GM19328 (cell line): Measurements from ENCODE around the gene ZNF611.
"Not testable (repeated sequence)": the region's sequence is repeated elsewhere in the genome, so short reads cannot be mapped to it uniquely, and the experiment has no call there.

Source experiments
- ATAC-seq: cut with Tn5 transposase; IDR thresholded peaks from one replicate; pipeline ENCODE4 v1.9.1; 2021; ENCODE audit warnings: mild to moderate bottlenecking, moderate library complexity; ENCODE audit not compliant: unreplicated experiment

Gene ZNF611

DNA sequence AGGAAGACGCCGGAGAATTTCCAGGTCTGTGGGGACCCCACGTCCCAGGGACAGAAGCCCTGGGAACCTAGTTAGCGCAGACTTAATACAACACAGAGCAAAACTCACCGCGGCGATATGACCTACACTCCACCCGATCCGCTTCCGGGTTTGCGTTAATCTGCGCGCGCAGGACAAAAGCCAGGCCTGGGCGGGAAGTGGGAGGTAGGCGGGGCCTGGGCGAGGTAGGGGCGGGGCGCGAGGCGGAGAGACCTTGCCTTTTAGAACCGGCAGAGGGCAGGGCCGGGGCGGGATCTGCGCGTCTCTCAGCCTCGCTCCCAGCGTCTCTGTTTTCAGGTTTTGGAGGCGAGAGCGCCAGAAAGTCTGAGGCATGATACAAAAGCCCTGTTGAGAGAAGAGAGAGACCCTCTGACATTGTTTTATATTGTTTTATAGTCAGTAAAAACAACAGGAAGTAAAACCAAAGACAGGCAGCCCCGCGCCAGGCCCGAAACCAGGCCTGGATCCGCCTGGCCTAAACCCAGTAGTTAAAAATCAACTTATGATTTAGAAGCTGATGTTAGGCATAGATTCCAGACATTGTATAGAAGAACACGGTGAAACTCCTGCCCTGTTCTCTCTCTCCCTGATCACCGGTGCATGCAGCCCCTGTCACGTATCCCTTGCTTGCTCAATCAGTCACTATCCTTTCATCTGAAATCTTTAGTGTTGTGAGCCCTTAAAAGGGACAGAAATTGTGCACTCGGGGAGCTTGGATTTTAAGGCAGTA is at the start of gene ZNF611:
ZNF611 (minus strand) TSS at position 152 of the 769 bp plus-strand sequence. CDS start 19,150 bp downstream, outside the sequence.
- ATAC-seq, result peak; percentile 80

DNA sequence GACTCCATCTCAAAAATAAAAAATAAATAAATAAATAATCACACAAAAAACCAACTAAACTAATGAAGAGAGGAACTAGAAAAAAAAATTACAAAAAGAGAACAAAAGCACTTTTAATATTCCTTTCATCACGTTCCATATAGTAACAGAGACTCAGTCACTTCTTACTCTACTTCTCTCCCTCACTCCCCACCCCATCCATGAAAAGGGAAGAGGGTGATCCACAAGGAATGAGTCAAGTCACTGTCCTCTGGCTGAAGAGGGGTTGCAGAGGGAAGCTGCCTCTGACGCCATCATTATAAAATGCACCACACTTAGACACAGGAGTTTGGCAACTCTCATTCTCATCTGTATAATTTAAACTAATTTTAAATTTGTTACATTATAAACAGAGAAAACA is 48.0 kb upstream of the ZNF611 start:
- ATAC-seq, result not testable (repeated sequence)

DNA sequence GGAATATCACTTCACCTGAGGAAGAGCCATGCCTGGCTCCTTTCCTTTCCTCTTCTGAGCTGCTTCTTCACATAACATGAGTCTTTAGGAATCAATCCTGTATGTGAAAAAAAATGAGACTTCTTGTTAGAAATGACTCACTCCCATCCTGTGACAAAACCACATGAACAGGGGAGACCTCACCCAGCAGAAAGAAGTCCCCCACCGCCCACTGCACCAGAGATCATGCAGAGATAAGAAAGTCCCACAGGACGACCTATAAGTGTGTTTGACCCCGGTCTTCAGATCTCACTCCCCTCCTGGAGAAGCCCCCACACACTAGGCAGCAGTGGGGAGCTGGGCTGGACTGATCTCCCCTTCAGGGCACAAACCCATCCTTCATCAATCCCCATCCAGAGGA is 44.0 kb upstream of the ZNF611 start:
- ATAC-seq, result no peak

DNA sequence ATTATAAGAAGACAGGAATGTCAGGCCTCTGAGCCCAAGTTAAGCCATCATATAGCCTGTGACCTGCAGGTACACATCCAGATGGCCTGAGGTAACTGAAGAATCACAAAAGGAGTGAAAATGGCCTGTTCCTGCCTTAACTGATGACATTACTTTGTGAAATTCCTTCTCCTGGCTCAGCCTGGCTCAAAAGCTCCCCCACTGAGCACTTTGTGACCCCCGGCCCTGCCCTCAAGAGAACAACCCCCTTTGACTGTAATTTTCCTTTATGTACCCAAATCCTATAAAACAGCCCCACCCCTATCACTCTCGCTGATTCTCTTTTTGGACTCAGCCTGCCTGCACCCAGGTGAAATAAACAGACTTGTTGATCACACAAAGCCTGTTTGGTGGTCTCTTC is 21.6 kb upstream of the ZNF611 start:
- not testable (repeated sequence) for ATAC-seq

DNA sequence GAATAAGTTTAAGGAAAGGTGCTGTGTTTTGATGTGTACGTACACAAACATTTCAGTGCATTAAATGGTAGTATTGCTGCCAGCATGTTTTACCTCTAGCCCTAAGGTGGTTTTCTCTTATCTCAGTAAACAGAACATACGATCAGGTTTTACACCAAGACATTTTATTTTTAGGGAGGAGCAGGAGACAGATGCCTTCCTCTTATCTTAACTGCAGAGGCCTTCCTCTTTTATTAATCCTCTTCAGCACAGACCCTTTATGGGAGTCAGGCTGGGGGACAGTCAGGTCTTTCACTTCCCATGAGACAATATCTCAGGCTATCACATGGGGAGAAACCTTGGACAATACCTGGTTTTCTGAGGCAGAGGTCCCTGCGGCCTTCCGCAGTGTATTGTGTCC is 14.9 kb upstream of the ZNF611 start:
- no peak for ATAC-seq

DNA sequence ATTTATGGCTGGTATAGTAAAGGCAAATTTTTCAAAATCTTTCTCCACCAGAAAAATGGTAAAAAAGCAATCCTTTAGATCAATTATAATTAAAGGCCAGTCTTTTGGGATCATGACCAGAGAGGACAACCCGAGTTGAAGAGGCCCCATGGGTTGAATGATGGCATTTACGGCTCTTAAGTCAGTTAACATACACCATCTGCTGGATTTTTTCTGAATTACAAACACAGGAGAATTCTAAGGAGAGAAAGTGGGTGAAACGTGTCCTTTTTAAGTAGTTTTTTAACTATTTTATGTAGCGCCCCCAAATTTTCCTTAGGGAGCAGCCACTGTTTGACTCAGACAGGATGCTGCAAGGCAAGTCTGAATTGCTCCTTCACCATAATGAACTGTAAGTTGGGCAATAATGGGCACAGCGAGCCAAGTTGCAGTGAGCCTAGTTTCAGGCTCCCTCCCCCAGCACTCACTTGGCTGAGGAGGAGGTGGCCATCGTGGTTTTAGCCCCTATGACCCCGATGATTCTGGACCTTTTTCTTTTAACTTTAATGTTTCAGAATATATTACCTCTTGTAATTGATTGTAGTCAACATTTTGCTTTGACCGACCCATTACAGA is 13.6 kb upstream of the ZNF611 start:
- no peak for ATAC-seq

DNA sequence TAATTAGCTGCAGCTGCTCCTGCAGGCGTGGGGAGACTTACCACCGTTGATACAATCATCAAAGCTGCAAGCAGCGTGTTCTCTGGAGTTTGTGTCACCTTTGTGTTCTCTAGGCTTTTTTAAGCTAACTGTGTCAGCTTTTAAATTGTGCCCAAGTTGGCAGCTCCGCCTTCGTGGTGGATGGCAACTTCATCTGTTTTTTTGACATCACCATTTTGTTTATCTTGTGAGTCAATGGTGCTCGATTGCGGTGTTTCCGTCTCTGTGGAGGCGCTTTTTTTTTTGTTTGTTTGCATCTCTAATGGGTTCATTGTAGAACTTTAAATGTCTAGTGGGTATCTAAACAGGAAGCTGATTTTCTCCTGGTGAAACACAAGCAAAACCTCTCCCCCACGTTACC is 11.1 kb upstream of the ZNF611 start:
- ATAC-seq, result not testable (repeated sequence)

DNA sequence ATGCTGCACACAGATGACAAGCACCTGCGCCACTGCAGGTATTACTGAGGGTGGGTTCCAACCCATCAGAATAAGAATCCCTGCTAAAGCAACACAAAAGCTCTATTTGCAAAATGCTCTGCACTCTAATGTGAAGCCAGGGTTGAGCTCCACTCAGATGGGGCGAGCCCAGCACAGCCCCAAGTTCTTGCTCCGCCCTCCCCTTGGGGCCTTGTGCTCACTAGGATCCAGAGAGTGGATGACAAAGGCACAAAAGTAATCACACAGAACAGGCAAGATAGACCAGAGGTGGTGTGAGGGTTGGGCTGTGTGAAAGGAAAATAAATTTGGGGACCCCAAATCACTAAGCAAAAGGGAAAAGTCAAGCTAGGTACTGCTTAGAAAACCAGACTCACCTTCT is 8.2 kb upstream of the ZNF611 start:
- no peak for ATAC-seq

DNA sequence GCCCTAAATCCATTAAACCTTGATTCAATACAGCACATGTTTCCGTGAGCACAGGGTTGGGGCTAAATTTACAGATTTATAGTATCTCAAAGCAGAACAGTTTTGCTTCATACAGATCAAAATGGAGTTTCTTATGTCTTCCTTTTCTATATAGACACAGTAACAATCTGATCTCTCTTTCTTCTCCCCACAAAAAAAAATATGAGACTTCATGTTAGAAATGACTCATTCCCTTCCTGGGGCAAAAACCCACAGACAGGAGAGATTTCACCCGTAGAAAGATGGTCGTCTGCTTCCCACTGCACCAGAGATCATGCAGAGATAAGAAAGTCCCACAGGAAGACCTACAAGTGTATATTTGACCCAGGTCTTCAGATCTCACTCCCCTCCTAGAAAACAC is 7.7 kb upstream of the ZNF611 start:
- no peak for ATAC-seq

DNA sequence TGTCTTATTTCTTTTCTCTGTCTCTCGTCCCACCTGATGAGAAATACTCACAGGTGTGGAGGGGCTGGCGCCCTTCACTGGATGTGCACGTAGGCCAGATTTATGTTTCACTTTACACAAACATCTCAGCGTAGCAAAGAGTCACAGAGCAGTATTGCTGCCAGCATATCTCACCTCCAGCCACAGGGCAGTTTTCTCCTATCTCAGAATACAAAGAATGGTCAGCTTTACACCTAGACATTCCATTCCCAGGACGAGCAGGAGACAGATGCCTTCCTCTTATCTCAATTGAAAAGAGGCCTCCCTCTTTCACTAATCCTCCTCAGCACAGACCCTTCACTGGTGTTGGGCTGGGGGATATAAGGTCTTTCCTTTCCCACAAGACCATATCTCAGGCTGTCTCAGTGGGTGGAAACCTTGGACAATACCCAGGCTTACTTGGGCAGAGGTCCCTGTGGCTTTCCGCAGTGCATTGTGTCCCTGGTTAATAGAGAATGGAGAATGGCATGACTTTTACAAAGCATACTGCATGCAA is 7.2 kb upstream of the ZNF611 start:
- ATAC-seq, result no peak

DNA sequence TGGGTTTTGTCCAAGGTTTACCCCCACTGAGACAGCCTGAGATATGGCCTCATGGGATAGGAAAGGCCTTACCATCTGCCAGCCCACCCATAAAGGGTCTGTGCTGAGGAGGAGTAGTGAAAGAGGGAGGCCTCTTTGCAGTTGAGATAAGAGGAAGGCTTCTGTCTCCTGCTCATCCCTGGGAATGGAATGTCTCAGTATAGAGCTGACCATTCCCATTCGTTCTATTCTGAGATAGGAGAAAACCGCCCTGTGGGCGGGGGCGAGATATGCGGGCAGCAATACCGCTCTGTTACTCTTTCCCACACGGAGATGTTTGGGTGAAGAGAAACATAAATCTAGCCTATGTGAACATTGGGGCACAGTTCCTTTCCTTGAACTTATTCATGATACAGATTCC is 6.5 kb upstream of the ZNF611 start:
- not testable (repeated sequence) for ATAC-seq

DNA sequence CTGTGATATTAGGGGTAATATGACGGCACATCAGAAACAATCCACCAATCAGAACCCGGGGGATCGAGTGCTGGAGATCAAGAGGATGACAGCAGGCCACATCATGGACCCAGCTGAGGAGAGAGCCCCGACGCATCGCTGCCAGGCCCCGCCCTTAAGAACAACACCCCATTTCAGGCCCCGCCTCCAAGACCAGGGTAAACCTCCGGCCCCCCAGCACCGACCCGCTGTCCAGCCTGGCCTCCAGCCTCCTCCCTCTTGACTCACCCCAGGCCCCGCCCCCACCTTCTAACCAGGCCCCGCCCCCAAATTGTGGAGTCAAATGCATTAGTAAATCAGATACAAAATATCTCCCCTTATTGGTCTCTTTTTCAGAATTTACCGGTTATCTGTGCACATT is 4.7 kb upstream of the ZNF611 start:
- no peak for ATAC-seq

DNA sequence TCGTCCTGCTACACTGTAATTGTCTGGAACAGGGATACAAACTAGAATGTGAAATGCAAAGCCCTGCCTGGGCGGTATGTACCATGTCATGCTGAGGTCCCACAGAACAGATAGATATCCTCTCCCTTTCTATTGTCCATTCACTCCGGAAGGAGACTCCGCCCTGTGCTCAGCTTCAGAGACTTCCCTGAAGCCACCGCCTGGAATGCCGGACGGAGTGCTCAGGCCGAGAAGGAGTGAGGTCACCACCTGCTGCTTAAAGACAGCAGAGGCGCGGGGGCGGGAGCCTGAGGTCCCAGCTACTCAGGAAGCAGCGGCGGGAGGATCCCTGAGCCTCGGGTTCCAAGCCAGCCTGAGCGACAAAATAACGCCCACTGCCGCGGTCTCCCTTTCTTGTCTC is 890 bp upstream of the ZNF611 start:
- ATAC-seq, result no peak

DNA sequence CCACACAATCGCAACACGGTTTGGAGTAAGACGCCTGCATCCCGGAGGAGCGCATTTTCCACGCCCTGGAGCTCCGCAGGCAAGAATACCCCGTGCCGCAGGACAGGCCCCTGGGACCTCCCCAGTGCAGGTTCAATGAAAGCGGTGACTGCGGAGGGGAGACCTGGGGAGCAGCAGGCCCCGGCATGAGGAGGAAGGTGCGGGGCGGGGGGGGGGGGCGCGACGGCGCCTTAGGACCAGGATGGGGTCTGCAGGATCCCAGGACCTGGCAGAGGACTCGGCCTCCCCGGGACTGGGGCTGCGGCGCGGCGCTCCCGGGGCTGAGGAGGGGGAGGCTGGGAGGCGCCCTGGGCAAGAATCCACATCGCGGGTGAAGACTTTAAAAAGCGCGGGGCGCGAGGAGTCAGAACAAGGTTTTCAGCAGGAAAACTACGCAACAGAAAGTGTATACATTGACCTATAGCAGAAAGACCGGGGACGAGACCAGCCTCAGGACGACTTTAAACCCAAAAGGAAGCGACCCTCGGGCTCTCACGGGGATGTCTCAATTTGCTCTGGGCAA is 432 bp downstream of the ZNF611 start:
- ATAC-seq, result peak; percentile 14

DNA sequence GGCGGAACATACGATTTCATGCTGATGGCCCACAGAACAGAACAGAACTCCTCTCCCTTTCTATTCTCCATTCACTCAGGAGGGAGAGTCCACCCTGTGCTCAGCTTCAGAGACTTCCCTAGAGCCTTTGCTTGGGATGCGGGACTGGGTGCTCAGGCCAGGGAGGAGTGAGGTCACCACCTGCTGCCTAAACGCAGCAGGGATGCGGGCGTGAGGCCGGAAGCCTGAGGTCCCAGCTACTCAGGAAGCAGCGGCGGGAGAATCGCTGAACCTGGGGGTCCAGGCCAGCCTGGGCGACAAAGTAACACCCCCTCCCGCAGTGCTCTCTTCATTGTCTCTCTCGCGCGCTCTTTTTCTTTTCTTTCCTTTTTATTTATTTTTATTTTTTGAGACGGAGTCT is 8.8 kb downstream of the ZNF611 start:
- not testable (repeated sequence) for ATAC-seq

DNA sequence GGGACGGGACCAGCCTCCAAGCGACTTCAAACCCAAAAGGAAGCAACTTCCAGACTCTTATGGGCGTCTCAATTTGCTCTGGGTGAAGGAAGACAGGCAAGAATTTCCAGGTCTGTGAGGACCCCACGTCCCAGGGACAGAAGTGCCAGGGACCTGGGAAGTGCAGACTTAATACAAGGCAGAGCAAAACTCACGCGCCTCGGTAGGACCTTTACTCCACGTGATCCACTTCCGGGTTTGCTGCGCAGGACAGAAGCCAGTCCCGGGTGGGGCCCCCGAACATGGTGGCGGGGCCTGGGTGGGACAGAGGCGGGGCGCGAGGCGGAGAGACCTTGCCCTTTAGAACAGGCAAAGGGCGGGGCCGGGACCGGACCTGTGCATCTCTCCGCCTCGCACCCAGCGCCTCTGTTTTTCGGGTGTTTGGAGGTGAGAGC is 9.3 kb downstream of the ZNF611 start:
- ATAC-seq, result no peak

DNA sequence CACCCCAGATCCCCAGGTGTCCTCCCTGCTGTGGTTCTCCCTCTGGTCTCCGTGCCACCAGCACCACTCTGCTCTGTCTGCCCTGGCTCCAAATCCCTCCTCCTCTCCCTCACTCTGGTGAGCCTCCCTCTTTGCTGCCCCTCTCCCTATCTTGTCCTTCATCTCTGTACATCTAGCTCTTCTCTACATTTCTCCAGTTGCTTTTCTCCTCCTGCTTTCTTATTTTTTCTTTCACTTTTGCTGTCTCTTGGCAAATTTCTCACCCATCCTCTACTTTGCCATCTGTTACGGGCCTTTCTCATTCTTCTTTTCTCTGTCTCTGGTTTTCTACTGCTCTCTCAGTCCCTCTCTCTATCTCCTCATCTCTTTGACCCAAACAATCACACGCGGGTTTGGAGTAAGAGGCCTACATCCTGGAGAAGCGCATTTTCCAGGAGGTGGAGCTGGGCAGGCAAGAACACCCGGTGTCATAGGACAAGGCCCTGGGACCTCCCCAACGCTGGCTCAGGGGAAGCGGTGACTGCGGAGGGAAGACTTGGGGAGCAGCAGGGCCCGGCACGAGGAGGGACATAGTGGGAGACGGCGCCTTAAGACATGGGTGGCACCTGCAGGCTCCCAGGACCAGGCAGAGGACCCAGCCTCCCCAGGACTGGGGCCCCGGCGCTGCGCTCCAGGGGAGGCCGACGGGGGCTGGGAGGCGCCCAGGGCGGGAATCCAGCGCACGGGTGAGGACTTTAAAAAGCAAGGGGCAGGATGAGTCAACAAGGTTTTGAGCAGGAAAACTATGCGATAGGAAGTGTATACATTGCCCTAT is 9.9 kb downstream of the ZNF611 start:
- no peak for ATAC-seq

DNA sequence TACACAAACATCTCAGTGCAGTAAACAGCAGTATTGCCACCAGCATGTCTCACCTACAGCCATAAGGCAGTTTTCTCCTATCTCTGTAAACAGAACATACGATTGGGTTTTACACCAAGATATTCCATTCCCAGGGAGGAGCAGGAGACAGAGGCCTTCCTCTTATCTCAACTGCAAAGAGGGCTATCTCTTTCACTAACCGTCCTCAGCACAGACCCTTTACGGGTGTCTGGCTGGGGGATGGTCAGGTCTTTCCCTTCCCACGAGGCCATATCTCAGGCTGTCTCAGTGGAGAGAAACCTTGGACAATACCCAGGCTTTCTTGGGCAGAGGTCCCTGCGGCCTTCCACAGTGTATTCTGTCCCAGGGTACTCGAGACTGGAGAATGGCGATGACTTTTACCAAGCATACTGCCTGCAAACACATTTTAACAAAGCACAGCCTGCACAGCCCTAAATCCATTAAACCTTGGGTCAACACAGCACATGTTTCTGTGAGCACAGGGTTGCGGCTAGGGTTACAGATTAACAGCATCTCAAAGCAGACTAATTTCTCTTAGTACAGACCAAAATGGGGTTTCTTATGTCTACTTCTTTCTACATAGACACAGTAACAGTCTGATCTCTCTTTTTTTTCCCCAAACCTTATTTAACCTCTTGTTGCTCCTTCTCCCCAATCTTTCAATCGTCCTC is 10.8 kb downstream of the ZNF611 start:
- not testable (repeated sequence) for ATAC-seq

DNA sequence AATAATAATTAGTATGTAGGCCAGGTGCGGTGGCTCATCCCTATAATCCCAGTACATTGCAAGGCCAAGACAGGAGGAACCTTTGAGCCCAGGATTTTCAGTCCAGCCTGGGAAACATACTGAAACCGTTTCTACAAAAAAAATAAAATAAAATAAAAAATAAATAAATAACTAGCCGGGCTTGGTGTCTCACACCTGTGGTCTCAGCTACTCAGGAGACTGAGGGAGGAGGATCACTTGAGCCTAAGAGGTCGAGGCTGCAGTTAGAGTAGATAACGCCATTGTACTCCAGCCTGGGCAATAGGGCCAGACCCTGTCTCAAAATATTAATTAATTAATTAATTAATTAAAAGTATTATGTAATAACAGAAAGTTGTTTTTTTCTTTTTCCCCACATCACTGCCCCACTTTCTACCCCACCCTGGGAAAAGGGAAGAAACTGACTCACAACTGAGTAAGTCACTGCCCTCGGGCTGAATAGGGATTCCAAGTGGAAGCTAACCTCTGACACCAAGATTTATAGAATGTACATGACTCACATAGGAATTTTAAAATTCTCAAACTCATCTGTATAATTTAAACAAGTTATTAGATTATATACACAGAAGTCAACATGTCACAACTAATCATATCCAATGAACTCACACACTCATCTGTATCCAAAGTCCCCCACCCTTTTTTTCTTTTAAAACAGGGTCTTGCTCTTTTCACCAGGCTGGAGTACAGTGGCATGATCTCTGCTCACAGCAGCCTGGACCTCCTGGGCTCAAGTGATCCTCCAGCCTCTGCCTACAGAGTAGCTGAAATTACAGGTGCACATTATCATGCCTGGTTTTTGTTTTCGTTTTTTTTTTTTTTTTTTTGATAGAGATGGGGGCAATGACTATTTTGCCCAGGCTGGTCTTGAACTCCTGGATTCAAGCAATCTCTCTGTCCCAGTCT is 12.5 kb downstream of the ZNF611 start:
- no peak for ATAC-seq
